ENCODE results near the gene ITK.

The ITK gene

GRCh38 chr5:157212307-157212706 lies 31.7 kb downstream of the ITK start:
- no peak overlapping the region for H3K4me3 ChIP-seq (ENCODE audit: low read length)
- TF ChIP-seq CTCF (conservative IDR thresholded peaks at IDR 0.05; ENCODE audit: low read depth, low read length), result no peak
- no peak for DNase-seq (ENCODE audit: low read depth)

GRCh38 chr5:157213527-157214243 lies 33.0 kb downstream of the ITK start:
- no peak for DNase-seq (ENCODE audit: low read depth)
- TF ChIP-seq CTCF (conservative IDR thresholded peaks at IDR 0.05; ENCODE audit: low read depth, low read length), result no peak
- no peak overlapping the region for H3K4me3 ChIP-seq (ENCODE audit: low read length)

GRCh38 chr5:157214415-157214814 lies 33.8 kb downstream of the ITK start:
- H3K4me3 ChIP-seq (ENCODE audit: low read length), result no peak overlapping the region
- TF ChIP-seq CTCF (conservative IDR thresholded peaks at IDR 0.05; ENCODE audit: low read depth, low read length), result no peak
- DNase-seq (ENCODE audit: low read depth), result no peak

GRCh38 chr5:157214861-157215513 lies 34.3 kb downstream of the ITK start:
- H3K4me3 ChIP-seq (ENCODE audit: low read length), result no peak overlapping the region
- DNase-seq (ENCODE audit: low read depth), result no peak
- no peak for TF ChIP-seq CTCF (conservative IDR thresholded peaks at IDR 0.05; ENCODE audit: low read depth, low read length)

GRCh38 chr5:157215514-157216167 lies 35.0 kb downstream of the ITK start:
- DNase-seq (ENCODE audit: low read depth), result no peak
- H3K4me3 ChIP-seq (ENCODE audit: low read length), result no peak overlapping the region
- no peak for TF ChIP-seq CTCF (conservative IDR thresholded peaks at IDR 0.05; ENCODE audit: low read depth, low read length)

- TF ChIP-seq CTCF (conservative IDR thresholded peaks at IDR 0.05; ENCODE audit: low read depth, low read length), result no peak
- H3K4me3 ChIP-seq (ENCODE audit: low read length), result no peak overlapping the region
- no peak for DNase-seq (ENCODE audit: low read depth)
Measured at GRCh38 chr5:157216391-157217142, 35.9 kb downstream of the ITK start.
